UCSD-AML1 (cell line): ENCODE measurements around the gene FAM131C.
"Not testable (repeated sequence)": the region's sequence is repeated elsewhere in the genome, so short reads cannot be mapped to it uniquely, and the experiment has no call there.

Experiments
- DNase-seq: peaks from one replicate; lab custom pipeline; 2025; ENCODE audit not compliant: unreplicated experiment; lab: John Stamatoyannopoulos, UW

The FAM131C gene

DNA sequence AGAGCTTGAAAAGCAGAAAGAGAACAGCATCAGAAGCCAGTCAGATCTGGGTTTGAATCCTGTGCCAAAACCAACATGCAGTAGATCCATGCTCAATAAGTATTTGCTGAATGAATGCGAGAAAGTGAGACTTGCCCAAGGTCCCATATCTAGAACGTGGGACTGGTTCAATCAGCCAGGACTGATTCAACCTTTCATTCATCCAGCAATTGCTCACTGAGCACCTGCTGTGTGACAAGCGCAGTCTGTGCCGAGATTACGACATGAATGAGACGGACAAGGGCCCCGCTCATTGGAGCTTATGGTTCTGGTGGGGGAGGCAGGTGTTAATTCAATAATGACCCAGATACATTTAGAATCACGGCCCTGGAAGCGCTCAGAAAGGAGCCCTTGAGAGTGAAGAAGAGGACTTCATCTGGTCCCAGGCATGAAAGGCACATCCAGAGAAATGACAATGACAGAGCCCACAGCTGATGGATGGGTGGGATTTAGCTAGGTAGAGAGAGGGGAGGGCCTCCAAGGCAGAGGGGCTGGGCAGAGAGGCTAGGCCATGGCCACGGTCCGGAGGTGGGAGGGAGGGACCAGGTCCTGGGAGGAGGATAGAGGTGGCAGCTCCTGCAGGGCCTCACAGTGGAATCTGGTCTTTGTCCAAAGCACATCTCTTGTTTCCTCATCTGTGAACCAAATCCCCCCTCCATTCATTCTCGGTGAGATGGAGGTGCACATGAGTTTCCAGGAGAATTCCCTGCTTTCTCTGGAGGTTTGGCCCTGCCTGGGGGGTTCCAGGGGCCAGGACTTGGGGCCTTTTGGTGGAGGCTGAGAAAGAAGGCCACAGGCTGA is 4.2 kb upstream of the FAM131C start:
- DNase-seq: no peak

DNA sequence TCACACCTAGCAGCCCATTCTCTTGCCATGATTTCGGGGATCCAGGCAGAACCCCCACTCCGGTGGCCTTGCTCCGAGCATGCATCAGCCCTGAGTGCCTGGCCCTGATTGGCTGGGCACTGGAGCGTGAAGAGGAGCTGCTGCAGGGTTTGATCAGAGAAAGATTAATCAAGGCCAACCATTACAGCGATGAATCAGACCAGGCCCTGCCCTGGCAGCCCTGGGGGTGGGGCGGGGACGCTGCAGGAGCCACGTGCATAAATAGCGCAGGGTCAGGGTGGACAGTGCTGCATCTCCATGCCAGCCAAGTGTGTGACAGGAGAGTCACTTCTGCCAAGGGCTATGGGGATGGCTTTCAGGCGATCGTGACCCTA is 3.4 kb upstream of the FAM131C start:
- DNase-seq: no peak

DNA sequence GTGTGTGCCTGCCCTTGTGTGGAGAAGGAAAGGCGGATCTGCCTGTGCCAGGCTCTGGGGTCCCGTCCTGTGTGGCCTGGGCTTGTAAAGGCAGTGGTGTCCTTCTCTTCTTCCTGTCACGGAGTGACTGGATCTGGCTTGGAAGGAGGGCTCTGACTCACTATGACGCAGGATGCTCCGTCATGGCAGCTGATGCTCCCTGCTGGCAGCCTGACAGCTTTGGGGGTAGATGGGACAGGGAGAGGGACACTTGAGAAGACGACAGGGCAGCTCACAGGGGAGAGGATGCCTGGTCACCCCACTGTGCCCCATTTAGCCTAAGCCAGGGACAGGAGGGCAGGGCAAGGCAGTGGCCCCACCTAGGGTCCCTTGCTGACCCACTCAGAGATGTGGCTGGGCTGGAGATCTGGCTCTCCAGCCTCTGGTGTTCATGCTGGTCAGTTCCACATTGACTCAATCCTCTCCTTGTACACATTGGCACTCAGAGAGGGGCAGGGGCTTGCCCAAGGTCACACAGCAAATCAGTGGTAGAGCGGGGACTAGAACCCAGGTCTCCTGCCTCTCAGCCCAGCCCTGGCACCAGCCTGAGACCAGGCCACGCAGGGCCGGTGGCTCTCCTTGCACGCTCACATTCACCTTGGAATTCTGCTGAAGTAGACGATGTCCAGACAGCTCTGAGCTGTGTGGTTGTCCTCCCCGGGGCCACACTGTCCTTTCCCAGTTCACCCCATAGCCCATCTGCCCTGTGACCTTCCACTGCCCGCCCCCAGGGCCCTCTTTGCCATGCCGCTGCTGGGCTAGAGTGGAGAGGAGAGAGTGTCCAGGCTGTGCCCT is 2.8 kb upstream of the FAM131C start:
- DNase-seq: no peak

DNA sequence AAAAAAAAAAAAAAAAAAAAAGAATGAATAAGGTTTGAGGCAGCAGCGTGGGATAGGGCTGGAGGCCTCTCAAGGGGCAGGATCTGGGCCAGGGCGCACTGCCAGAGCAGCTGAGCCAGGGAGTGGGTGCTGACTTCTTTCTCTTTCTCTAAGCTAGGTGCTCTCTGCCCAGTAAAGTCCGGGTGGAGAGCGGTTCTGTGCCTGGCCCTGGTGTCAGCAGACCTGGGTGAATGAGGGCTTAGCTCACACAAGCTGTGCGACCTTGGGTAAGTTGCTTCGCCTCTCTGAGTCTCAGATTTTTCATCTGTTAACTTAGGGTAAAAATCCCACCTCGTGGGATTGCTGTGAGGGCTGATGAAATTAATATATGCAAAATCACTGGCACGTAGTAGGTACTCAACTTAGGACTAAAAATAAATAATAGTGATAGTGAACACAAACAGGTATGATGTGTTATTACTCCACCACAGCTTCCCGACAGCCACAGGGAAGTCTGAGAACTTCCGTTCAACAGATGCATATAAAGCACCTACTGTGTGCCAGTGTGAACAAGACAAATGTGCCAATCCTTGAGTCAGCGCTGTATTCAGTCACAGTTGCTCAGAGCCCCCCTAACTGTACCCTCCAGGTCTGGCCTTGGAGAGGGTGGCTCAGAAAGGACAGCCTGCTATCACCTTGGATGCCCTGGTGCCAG is 2.0 kb upstream of the FAM131C start:
- no peak for DNase-seq

DNA sequence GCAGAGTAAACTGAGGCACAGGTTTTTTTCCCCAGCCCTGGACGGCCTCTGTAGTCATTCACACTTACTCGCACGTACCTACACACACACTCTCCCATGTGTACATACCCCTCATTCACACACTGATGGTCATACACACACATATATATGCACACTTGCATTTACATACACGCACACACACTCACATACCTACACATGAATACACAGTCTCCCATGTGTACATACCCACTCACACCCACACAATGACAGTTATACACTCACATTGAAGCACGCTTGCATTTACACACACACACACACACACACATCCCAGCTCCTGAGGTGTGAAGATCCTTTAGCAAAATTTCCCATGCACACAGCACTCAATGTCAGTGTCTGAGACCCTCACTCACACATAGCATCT is 766 bp upstream of the FAM131C start:
- DNase-seq: no peak

DNA sequence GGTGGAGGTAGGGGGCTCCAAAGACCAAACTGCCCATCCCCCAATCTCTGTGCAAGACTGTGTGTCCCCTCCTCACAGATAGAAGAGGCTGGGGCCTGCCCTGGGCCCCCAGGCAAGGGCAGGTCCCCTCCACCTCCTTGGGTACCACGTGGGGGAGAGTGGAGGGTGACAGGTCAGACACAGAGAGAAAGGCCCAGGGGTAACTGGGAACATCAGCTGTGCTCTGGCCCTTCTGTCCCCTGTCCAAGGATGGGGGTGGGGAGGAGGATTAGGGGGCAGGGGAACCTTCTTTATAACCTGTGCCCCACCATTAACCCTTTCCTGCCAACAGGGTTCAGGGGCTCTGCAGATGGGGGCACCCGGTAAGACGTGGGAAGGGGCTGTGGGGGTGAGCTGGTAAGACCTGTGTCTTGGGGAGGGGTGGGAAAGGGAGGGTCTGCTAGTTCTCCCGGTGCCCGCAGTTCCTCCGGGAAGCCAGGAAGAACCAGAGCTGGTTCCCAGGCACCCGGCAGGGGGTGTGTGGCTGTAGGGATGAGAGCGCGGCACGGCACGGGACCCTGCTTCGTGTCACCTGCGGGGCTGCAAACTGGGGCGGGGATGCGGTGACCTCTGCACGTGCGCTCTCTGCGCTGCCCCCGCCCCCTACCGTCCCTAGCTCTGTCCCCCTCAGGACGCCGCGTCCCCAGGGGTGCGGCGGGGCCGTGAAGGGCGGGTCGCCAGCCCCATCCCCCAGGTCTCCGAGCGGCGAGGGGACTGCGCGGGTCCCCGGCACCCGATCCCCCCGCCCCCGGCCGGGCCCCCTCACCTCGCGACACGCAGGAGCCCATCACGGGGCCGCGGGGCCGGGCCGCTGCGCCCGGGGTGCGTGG is 601 bp downstream of the FAM131C start:
- DNase-seq: no peak

DNA sequence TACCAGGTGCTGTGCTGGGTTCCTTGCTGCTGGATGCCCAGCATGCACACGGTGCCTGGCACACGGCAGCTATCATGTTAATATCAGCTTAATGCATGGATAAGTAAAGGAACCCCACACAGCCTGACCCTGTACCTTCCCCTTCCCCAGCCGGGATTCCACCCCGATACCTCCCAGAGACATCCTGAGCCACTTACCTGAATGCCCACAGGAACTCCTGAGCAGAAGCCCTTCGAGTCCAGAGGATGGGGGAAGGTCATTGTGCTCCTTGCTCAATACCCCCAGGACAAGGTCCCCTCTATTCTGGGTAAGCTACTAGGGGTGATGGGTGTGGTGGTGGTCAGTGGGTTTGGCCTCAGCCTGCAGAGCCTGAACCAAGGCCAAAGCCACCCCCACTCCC is 1.4 kb downstream of the FAM131C start:
- no peak for DNase-seq

DNA sequence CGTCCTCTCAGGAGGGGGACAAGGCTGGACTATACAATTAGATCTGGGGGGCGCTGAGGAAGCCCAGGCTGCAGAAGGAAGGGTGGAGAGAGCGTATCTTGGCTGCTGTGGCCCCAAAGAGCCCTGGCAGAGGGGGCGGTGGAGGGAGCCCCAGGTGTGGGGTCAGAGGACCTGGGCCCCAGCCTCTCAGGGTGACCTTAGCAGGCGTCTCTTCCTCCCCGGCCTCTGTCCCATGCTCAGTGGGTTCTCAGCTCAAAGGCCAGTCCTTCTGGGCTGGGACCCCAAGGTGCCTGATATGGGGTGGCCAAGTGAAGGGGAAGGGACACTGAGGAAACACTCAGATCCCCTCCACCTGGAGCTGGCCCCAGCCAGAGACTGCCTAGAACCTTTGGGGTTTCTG is 1.8 kb downstream of the FAM131C start:
- no peak for DNase-seq

DNA sequence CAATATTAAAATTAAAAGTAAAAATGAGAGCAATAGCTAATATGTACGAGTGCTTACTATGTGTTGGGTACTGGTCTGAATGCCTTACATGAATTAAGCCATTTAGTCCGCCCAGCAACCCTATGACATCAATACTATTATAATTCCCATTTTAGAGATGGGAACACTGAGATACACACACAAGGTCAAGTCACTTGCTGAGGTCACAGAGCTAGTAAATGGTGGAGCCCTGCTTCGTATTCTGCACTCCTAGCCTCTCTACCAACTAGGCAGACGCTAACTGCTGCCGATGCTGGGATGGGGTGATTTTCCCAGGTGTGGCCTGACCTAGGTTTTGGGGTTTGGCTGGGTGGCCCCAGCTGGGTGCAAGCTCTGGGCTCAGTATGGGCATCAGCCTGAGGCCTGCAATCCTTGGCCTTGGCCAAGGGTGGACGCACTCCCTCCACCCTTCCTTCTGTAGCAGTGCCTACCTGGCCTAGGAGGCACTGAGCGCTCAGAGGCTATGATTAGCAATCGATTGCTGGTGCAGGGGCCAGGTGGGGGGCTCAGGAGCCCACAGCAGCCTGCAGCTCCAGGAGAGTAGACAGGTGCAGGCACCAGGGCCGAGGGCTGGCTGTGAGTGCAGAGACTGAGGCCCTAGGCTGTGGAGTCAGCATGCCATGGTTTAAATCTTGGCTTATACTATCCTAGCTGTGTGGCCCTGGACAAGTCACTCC is 2.7 kb downstream of the FAM131C start:
- no peak for DNase-seq

DNA sequence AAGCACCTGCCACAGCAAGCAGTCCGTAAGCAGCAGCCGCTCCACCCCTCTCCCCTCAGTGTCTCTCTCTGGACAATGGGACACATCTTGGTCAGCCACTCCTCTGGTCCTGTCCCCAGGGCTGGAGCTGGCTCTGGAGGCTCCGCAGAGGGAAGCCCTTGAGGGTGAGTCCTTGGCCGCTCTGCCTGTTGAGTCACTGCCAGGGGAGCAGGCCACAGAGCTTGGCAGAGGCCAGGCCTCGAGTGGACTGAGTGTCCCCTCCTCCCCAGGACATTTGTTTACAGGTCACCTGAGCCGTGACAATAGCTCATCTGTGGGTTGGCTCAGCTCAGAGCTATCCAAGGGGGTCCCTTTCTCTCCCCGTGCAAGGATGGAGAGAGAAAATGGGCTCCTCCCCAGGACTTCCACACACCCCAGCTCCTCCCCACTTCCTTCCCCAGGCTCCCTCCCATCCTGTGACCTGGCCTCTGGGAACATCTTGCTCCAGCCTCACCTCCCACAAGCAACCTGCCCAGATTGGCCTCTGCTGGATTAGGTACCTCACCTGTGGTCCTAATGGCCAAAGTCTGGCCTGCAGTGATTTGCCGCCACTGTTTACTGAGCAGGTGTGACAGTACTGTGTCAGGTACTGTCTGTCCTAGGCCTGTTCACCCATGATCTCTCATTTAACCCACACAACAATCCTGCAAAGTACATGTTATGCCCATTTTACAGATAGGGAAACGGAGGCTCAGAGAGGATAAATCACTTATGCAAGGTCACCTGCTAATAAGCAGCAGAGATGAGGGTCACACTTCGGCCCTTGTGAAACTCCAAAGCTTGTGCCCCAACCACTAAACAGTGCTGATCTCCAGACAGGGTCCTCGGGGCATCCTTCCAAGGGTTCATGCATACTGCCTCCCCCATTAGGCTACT is 4.8 kb downstream of the FAM131C start:
- DNase-seq: no peak

DNA sequence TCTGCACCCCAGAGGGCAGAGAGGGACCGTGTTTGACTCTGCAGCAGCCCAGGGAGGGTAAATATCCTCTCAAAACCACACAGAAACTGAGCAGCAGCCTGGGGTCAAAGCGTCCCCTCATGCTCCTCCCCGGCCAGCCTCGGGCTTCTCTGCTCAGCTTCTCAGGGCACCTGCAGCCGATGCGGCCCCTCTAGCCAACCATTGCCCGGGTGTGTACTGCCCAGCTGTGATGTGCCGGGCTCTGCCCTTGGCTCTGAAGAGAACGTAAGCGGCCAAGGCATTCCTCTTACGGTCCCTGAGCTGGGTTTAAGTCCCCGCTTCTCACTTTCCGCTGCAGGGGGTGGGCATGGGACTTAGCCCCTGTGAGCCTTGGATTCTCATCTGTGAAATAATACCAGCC is 5.5 kb downstream of the FAM131C start:
- no peak for DNase-seq

DNA sequence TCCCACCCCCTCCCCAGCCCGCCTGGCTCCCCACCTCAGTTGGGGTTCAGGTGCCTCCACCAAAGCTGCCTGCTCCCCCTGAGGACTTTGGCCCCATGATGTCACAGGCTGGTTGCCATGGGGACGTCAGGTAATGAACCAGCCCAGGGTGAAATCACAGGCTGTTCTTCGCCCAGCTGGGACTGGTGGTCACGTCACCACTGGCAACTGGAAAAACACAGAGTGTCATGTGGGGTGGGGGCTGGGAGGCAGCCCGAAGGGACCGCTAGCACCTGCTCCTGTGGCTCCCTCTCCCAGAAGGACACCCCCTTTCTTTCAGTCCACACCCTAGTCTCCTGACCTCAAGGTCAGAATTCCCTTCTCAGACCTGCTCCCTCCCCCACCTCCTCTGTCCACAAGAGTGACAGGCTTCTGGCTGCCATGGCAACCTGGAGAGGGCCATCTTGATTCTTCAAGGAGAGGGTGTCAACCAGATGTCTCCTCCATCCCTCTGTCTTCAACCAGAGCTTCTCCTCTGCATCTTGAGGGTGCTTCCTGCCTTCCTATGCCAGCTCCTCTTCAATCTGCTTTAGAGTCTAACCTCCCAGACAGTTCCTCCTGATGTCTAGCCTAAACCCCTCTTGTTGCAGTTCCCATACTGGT is 6.2 kb downstream of the FAM131C start:
- no peak for DNase-seq

DNA sequence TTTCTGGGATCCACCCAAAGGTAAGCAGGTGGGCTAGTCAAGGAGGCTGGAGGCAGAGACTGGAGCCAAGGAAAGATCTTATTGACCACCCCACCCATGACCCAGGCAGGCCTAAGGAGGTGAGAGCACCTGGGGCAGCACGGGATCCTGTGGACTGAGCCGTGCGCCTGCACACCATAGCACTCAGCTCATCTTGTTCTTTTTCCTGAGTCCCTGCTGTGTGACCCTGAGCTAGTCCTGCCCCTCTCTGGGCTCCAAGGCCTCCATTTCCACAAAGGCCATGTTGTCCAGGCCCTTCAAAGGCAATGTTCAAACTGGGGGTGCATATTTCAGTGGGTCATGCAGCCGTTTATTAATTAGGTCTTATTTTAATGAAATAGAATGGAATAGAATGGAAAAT is 7.2 kb downstream of the FAM131C start:
- no peak for DNase-seq

DNA sequence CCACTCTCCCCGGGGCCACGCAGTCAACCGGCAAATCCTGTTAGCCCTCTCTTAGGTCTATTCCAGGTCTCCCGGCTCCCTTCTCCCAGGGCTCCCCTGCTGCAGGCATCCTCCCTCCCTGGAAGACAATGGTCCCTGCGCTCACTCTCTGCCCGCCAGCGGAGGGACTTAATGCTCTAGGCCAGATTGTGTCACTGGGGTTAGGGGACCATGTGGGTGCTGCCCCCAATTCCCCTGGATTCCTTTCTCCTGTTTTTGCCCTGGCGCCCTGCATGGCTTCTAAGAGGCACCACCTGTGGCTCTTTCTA is 8.2 kb downstream of the FAM131C start:
- DNase-seq: no peak

DNA sequence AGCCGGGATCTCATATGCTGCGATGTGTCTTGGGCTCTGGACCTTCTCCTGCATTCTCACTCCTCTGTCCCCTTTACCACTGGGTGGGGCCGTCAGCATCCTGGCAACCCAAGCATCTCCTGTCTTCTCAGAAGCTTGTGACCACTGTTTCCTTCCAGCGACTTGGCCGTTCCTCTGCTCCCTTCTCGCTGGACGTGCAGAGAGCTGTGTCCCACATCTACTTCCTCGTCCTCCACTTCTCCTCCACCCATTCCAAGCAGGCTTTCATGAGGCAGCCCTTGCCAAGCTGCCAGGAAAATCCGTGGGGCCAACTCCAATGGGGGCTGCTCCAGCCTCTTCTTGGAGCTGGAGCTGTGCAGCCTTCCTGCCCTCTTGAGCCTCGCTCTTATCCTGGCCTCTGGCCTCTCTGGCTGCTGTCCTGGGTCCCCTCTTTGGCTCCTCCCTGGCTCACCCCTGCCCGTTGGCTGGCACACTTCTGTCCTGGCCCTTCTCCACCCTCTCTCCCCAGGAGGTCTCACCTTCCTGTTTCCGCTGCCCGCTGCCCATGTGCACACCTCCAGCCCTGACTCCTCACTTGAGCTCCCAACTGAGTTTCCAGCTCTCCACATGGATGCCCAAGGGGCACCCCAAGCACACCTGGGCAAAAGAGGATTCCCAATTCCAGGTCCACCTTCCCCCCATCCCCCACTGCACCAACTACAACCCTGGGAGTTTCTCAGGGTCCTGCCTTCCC is 8.7 kb downstream of the FAM131C start:
- DNase-seq: peak; percentile 25

DNA sequence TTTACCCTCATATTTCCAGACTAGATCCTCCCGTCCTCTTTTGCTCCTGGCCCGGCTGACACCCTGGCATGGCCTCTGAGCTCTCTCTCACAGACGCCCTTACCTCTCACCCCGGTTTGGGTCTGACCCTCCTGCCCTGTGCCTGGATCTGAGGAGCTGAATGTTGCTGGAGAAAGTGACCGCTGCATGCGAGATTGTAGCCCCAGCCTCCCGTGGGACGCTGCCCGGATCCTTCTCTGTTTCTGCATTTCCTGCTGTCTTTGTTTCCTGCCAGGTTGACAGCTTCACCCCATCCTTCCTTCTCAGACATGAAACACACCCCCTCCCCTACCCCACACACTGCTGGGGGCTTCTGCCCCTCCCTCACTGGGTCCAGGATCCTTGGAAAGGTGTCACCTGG is 9.5 kb downstream of the FAM131C start:
- DNase-seq: no peak

DNA sequence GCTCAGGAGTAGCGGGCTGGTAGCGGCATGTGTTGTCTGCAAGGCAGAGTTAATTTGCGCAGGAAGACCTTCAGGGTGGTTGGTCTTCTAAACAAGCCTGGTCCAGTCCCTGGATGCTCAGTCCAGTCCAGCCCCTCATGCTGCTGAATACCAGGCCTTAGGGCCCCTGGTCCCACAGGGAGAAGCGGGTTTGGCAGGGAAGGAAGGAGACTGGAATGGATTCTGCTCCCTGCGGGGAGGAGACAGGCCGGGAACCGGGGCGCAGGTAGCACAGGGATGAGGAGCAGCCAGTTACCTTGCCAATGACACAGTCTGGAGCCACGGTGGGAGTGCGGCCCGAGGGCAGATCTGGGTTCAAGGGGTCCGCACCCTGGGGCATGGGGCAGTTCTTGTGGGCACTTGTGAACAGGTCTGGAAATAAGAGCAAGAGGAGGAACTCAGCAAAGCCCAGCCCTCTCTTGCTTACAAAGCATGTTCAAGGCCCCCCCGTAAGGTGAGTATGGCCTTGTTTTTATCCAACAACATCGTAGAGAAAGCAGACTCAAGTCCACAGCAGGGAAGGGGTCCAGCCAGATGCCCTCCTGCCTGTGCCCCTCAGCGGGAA is 10.1 kb downstream of the FAM131C start:
- no peak for DNase-seq

DNA sequence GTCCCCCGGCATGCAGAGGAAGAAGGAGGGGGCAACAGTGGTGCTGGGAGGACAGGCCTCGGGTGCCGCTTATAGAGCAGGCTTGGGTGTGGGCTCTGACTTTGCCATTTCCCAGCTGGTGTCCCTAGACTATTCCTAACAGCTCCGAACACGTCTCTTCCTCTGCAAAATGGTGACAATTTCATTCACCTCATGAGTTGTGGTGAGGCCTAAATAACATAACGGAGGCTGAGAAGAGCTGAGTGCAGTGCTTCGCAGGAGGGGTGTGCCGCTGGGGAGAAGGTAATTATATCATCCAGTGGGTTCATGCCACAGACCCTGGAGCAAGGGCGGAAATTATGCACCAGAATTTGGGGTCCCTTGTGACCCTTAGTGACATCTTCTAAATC is 10.8 kb downstream of the FAM131C start:
- not testable (repeated sequence) for DNase-seq
